Ascending aorta (tissue), 2 donors: ENCODE data around the gene MCC. TPM values are rescaled to one million over a fixed set of nuclear protein-coding genes. Genes with fewer than 3 reads are reported as not detected.

Source experiments
- DNase-seq, 2 donors: peaks; one replicate each; pipeline ENCODE4 v3.0.0-alpha.2; 2019; ENCODE audit warnings: low spot score in 2 of 2
- H3K27ac ChIP-seq, 2 donors: fragments of 200-600 bp; sonication (generic); one replicate each; pipeline ENCODE4 v1.5.1; 2016 to 2017; ENCODE audit warnings: mild to moderate bottlenecking in 1 of 2
- H3K27me3 ChIP-seq: fragments of 200-600 bp; sonication (generic); one replicate; pipeline ENCODE4 v1.5.1; 2017
- H3K36me3 ChIP-seq, 2 donors: fragments of 200-600 bp; sonication (generic); one replicate each; pipeline ENCODE4 v1.5.1; 2016
- H3K4me1 ChIP-seq, 2 donors: fragments of 200-600 bp; sonication (generic); one replicate each; pipeline ENCODE4 v1.5.1; 2016 to 2017; ENCODE audit warnings: mild to moderate bottlenecking in 1 of 2
- H3K4me3 ChIP-seq, 2 donors: fragments of 200-600 bp; sonication (generic); one replicate each; pipeline ENCODE4 v1.5.1; 2016 to 2017; ENCODE audit warnings: mild to moderate bottlenecking in 1 of 2
- H3K9me3 ChIP-seq, 2 donors: fragments of 200-600 bp; sonication (generic); one replicate each; pipeline ENCODE4 v1.5.1; 2016
- intact Hi-C: fragments of 100-400 bp; cut with DNase I; formaldehyde crosslinking; loops from one replicate; pipeline ENCODE4 v1.15.1; 2023
- total RNA-seq: library from RNA; depleted of rRNA; stranded (reverse); fragments of >200 nt; gene quantifications from one replicate; pipeline ENCODE4 v1.1.0, GENCODE V29; 2016
- TF ChIP-seq, protein P1 (sequence below), 3 experiments: fragments of 200-600 bp in 2 of 3; fragments of 450-650 bp in 1 of 3; sonication (generic) in 2 of 3; IDR thresholded peaks; one replicate each; pipeline ENCODE4 v1.5.1; 2016 to 2019; ENCODE audit warnings: antibody characterized with exemption in 3 of 3, mild to moderate bottlenecking in 1 of 3, moderate library complexity in 1 of 3

Gene MCC
- total RNA-seq, 1 donor from 2014 or later = 67.9 TPM

DNA sequence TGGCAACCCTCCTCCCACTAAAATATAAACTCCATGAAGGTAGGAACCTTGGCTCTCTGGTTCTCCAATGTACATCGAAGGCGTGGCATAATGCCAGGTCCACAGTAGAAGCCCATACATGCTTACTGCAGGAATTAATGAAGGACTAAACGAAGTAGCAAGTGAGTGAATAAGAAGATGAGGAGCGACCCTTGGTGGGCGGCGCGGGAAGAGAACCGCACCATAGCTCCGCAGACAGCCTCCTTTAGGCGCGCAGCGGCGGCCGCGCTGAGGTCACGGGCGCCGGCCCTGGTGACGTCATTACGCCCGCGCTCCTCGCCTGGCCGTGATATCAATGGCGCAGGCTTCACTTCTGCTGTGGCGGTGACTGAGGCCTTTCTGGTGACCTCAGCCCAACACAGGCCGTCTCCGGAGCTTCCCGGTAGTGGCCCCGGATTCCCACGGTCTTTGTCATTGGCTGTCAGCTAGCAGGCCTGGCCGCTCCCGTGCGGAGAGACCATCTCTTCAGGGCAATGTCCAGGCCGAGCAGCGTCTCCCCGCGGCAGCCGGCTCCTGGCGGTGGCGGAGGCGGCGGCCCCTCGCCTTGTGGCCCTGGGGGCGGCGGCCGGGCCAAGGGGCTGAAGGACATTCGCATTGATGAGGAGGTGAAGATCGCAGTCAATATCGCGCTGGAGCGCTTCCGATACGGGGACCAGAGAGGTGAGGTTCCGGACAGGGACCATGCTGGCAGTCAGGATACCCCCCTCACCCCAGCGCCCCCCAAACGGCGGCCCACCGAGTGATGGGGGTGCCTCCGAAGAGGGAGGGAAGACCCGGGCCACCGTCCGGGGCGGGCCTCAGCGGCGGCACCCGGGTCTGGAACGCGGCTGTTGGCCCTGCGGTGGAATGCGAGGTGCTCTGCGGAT, 25.4 kb upstream of the MCC start, which contains the start of gene YTHDC2:
Gene YTHDC2 (plus strand): TSS at position 311 of the 905 bp plus-strand sequence. CDS start 202 bp downstream, at position 513.
- H3K9me3 ChIP-seq = no peaks in the 10 kb centered on the region
- H3K27me3 ChIP-seq = no peaks in the 10 kb centered on the region
- peak within 1 kb of the TSS; percentile 78 for H3K4me3 ChIP-seq
- intact Hi-C loops = loop anchor here (1.0 to 10.0 kb wide), 4 partner anchors 25 to 1351 kb away; partner anchors contain the start of gene MCC
- H3K36me3 ChIP-seq = peaks cover 0 to 10% of the 10 kb centered on the region in 2 donors
- H3K27ac ChIP-seq = peak within 1 kb of the TSS; percentile 97 to 98
- peak; percentile 49 to 94 for DNase-seq
- TF ChIP-seq, protein P1, sequence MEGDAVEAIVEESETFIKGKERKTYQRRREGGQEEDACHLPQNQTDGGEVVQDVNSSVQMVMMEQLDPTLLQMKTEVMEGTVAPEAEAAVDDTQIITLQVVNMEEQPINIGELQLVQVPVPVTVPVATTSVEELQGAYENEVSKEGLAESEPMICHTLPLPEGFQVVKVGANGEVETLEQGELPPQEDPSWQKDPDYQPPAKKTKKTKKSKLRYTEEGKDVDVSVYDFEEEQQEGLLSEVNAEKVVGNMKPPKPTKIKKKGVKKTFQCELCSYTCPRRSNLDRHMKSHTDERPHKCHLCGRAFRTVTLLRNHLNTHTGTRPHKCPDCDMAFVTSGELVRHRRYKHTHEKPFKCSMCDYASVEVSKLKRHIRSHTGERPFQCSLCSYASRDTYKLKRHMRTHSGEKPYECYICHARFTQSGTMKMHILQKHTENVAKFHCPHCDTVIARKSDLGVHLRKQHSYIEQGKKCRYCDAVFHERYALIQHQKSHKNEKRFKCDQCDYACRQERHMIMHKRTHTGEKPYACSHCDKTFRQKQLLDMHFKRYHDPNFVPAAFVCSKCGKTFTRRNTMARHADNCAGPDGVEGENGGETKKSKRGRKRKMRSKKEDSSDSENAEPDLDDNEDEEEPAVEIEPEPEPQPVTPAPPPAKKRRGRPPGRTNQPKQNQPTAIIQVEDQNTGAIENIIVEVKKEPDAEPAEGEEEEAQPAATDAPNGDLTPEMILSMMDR (IDR thresholded peaks at IDR 0.05) = peak in 1 of 3 experiments; percentile 6
- peaks cover 0 to 5% of the 10 kb centered on the region in 2 donors for H3K4me1 ChIP-seq

DNA sequence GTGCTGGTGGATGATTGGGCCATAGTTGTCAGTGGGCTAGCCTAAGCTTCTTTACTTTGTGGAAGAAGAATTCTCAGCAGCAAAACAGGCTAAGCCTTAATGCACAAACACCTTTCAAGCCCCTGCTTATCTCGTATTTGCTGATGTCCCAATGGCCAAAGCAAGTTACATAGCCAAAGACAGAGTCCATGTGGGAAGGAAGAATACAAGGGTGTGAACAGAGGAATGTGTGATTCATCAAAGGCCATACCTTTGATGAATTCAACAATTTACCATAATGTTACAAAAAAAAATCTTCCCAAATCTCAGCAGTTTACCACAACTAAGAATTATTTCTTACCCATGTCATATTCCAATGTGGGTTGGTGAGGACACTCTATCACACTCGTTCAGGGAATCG, 24.1 kb upstream of the MCC start:
- H3K4me3 ChIP-seq = no peak overlapping the region
- intact Hi-C loops = loop anchor here (5.0 to 10.0 kb wide), 3 partner anchors 428 to 1350 kb away; no protein-coding TSS in a partner anchor
- peaks cover 0 to 5% of the 10 kb centered on the region in 2 donors for H3K4me1 ChIP-seq
- no peaks in the 10 kb centered on the region for H3K27me3 ChIP-seq
- TF ChIP-seq, protein P1 (IDR thresholded peaks at IDR 0.05) = no peak
- H3K27ac ChIP-seq = no peak overlapping the region
- no peaks in the 10 kb centered on the region for H3K9me3 ChIP-seq
- DNase-seq = no peak
- peaks cover 0 to 7% of the 10 kb centered on the region in 2 donors for H3K36me3 ChIP-seq

DNA sequence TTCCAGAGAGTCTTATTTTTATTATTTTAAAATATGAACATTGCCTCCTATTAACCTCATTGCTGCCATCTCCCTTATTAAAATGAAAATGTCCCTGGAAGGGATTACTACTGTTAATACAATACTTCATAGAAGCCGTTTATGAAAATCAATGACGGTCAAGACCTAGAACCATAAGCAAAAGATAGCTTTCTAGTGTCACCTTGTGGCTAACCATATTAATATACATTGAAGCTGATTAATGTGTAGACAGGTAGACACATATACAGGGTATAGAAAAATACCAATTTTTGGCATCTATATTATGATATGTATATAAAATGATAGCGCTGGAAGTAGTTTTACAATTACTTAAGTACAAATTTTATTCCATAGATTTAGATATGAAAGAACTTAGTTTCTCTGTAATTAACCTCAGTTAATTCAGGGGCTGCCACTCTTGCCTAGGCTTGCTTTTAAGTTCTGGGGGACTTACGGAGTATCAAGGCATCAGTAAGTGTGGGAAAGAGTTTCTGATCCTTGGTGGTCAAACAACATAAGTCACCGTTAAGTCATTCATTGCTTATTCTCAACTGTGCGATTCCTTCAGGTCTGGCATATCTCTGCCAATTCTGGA, 22.7 kb upstream of the MCC start:
- no peak overlapping the region for H3K4me3 ChIP-seq
- H3K9me3 ChIP-seq = no peaks in the 10 kb centered on the region
- TF ChIP-seq, protein P1 (IDR thresholded peaks at IDR 0.05) = peak in 1 of 3 experiments; percentile 37
- intact Hi-C loops = loop anchor here (2.0 to 10.0 kb wide), 4 partner anchors 132 to 1349 kb away; no protein-coding TSS in a partner anchor
- H3K4me1 ChIP-seq = peaks cover 0 to 2% of the 10 kb centered on the region in 2 donors
- H3K27ac ChIP-seq = no peak overlapping the region
- DNase-seq = no peak
- H3K36me3 ChIP-seq = no peaks in the 10 kb centered on the region
- no peaks in the 10 kb centered on the region for H3K27me3 ChIP-seq

DNA sequence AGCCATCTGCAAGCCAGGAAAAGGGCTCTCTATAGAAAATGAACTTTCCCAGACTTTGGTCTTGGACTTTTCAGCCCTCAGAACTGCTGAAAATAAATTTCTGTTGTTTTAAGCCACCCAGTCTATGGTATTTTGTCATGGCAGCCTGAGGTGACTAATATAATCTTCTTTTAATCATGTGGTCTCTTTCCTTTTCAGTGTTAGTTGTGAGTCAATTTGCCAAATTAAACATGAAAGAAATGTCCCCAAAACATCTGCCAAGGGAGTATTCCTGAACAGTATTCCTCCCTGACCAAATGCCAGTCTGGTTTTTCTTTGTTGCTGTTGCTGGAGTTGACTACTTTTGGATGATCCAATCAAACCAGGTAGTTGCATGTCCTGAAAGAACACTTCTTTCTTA, 20.5 kb upstream of the MCC start:
- Histone ChIP-seq H3K4me1 (no peaks in the 10 kb centered on the region), H3K9me3 (no peaks in the 10 kb centered on the region), H3K36me3 (no peaks in the 10 kb centered on the region), H3K27me3 (no peaks in the 10 kb centered on the region), H3K4me3 (no peak overlapping the region), H3K27ac (no peak overlapping the region)
- TF ChIP-seq, protein P1 (IDR thresholded peaks at IDR 0.05) = no peak
- intact Hi-C loops = no loop called here
- no peak for DNase-seq

DNA sequence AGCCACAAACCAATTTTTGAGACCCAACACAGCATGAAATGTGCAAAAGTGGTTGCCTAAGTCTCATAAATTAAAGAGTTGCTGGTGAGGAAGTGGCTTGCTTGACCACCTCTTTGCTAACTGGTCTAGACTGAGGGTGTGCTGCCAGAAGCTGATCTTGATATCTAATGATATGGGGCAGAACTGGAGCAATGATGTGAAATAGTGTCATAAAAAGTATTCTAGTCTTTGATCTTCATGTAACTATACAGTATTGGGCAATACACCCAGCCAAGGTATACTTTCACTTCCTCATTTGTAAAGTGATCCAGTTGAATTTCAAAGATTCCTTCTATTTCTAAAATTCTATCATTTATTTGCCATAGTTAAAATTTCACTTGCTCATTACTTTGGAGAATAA, 19.3 kb upstream of the MCC start:
- Histone ChIP-seq H3K4me3 (no peak overlapping the region), H3K9me3 (no peaks in the 10 kb centered on the region), H3K4me1 (no peaks in the 10 kb centered on the region), H3K27ac (no peak overlapping the region), H3K27me3 (no peaks in the 10 kb centered on the region), H3K36me3 (no peaks in the 10 kb centered on the region)
- TF ChIP-seq, protein P1 (IDR thresholded peaks at IDR 0.05) = no peak
- DNase-seq = no peak
- intact Hi-C loops = no loop called here
